Endothelial cell of umbilical vein (primary cell): Measurements from ENCODE around the gene COBLL1.

Experiments used
- EZH2 ChIP-seq: IDR thresholded peaks from 2 replicates; pipeline ENCODE4 v1.6.1; 2012; ENCODE audit warnings: borderline replicate concordance, low read depth, mild to moderate bottlenecking, moderate library complexity, low read length, inconsistent platforms; ENCODE audit not compliant: severe bottlenecking
- FOS ChIP-seq: IDR thresholded peaks from 2 replicates; pipeline ENCODE4 v1.6.1; 2011; ENCODE audit warnings: mild to moderate bottlenecking, low read length, moderate library complexity, borderline replicate concordance; ENCODE audit not compliant: insufficient read depth
- GATA2 ChIP-seq: IDR thresholded peaks from 2 replicates; pipeline ENCODE4 v1.7.0; 2011; ENCODE audit warnings: low read depth, mild to moderate bottlenecking, moderate library complexity, mixed read lengths, low read length; ENCODE audit not compliant: insufficient read length, insufficient read depth
- JUN ChIP-seq: IDR thresholded peaks from 2 replicates; pipeline ENCODE4 v1.6.1; 2011; ENCODE audit warnings: borderline replicate concordance, low read depth; ENCODE audit not compliant: insufficient read length, insufficient read depth
- MYC ChIP-seq: IDR thresholded peaks from one replicate; pipeline ENCODE4 v1.6.1; 2011; ENCODE audit warnings: mild to moderate bottlenecking, low read depth, low read length
- POLR2A ChIP-seq: IDR thresholded peaks from 2 replicates; pipeline ENCODE4 v1.6.1; 2012; ENCODE audit warnings: low read depth, mild to moderate bottlenecking, control low read depth, low read length
- POLR2AphosphoS5 ChIP-seq: IDR thresholded peaks from 2 replicates; pipeline ENCODE4 v1.6.1; 2012; ENCODE audit warnings: low read depth, mild to moderate bottlenecking, control low read depth, low read length, moderate library complexity; ENCODE audit not compliant: insufficient read depth
- TF ChIP-seq, protein P1 (sequence below), 2 donors: IDR thresholded peaks; 1 replicate in 1 of 2; 2 replicates in 1 of 2; pipeline ENCODE4 v1.5.1; 2011; ENCODE audit warnings: low read length in 2 of 2, mild to moderate bottlenecking in 2 of 2, moderate library complexity in 2 of 2, control low read depth in 1 of 2, inconsistent platforms in 1 of 2, low read depth in 1 of 2; ENCODE audit not compliant: insufficient read depth in 1 of 2; ENCODE audit errors: extremely low read depth in 1 of 2
- TF ChIP-seq, protein P2 (sequence below): IDR thresholded peaks from 2 replicates; pipeline ENCODE4 v1.6.1; 2011; ENCODE audit not compliant: insufficient read depth, insufficient read length

DNA sequence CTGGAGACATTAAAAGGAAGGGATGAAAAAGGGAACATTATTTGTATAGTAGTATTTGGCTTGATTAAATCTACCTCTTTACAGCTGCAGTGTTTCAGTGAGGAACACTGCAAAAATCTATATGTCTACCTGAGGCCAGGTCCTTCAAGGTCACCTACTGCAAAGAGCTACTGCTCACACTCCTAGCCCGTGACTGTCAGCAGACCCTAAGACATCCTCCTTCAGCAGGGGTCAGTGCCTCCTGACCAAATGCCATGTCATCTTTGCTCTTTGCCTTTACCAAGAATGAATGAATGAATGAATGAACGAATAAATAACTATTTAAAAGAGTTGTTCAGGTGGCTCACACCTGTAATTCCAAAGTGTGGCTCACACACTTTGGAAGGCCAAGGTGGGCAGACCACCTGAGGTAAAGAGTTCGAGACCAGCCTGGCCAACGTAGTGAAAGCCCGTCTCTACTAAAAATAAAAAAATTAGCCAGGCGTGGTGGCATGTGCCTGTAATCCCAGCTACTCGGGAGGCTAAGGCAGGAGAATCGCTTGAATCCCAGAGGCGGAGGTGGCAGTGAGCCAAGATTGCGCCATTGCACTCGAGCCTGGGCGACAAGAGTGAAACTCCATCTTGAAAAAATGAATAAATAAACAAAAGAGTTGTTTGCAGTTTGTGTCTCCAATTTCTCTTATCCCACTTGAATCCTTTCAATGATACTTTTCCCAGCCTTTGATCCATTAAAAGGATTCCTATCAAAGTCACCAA lies 136.0 kb downstream of the COBLL1 start:
- TF ChIP-seq POLR2AphosphoS5 (no peak), POLR2A (no peak), JUN (no peak), EZH2 (no peak), GATA2 (no peak), FOS (no peak), MYC (no peak)
- TF ChIP-seq, protein P1, sequence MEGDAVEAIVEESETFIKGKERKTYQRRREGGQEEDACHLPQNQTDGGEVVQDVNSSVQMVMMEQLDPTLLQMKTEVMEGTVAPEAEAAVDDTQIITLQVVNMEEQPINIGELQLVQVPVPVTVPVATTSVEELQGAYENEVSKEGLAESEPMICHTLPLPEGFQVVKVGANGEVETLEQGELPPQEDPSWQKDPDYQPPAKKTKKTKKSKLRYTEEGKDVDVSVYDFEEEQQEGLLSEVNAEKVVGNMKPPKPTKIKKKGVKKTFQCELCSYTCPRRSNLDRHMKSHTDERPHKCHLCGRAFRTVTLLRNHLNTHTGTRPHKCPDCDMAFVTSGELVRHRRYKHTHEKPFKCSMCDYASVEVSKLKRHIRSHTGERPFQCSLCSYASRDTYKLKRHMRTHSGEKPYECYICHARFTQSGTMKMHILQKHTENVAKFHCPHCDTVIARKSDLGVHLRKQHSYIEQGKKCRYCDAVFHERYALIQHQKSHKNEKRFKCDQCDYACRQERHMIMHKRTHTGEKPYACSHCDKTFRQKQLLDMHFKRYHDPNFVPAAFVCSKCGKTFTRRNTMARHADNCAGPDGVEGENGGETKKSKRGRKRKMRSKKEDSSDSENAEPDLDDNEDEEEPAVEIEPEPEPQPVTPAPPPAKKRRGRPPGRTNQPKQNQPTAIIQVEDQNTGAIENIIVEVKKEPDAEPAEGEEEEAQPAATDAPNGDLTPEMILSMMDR (IDR thresholded peaks at IDR 0.05; ENCODE audit: extremely low read depth in 1 of 2, insufficient read depth in 1 of 2, low read depth in 1 of 2, low read length in 2 of 2): no peak
- TF ChIP-seq, protein P2, sequence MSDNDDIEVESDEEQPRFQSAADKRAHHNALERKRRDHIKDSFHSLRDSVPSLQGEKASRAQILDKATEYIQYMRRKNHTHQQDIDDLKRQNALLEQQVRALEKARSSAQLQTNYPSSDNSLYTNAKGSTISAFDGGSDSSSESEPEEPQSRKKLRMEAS: no peak
